ENCODE measurements around the gene ARID2.

The ARID2 gene

DNA sequence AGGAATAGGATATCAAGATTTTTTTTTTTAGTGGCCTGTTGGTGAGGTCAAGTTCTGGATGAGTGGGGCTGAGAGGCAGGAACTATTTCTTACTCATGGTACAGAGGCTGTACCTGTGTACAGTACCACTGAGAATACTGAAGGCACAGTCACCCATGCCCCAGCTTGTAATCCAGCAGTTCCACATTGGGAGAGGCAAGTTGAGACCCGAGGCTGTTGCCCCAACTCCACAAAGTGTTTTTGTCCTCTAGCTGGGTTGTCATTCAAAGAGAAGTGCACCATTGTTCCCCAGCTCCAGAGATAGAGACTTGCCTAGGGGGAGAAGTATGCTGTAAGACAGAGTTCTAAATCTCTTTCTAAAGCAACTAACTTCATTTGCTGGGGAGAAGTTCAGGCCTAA lies 38.7 kb downstream of the ARID2 start:
- no peak for DNase-seq (ENCODE audit: low read depth)

DNA sequence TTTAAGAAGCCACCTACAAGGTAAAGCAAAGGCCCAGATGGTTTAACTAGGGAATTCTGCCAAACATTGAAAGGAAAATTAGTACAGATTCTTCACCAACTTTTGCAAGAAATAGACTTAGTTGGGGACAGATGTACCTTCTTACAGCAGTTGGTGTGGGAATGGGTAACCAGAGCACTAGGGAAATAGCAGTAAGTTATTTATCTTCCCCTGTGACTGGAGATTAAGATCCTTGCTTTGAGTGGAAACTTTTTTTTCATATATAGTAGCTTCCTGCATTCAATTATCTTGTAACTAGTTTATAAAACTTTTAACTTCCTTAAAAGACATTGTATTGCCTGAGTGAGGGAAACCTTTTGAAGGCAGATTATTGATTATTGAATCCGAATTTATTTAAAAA lies 44.2 kb downstream of the ARID2 start:
- DNase-seq (ENCODE audit: low read depth) = no peak

DNA sequence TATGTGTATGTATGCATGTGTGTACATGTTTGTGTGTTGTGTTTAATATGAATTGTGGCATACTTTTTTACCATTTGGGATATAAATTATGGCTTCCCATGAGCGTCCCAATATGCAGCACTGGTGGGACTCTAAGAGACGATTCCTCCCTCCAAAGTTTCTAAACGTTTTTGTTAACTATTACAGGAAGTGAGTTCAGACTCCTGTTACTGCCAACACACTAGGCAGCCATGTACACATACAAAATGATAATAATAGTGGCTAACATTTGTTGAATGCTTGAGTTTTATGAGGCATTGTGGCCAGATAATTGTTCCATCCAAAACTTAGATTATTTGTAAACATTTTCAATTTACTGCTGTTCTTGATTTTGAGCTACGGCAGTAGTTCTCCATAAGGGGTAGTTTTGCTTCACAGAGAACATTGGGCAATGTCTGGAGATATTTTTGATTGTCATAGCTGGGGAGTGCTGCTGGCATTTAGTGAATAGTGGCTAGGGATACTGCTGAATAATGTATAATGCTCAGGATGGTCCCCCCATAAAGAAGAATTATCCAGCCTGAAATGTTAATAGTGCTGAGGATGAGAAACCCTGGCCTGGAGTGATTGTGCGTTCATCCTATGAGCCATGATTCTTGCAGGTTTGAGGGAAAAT lies 45.1 kb downstream of the ARID2 start:
- DNase-seq (ENCODE audit: low read depth) = no peak

DNA sequence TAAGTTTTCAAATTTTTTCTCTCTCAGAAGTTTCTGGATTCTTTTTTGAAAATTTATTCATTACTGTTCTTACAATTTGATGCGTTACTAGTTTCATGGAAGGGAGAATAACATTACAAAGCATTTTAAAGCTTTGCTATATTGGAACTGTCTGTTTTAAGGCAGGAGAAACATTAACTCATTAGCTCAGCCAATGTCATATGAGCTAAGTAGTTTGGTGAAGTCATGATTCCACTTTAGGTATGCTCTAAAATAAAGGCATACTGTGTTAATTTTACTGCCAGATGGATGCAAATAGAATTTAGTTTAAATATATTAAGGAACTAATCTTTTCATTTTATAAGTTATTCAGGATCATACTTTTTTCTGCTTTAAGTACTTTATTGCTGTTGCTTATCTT lies 46.0 kb downstream of the ARID2 start:
- DNase-seq (ENCODE audit: low read depth) = no peak

DNA sequence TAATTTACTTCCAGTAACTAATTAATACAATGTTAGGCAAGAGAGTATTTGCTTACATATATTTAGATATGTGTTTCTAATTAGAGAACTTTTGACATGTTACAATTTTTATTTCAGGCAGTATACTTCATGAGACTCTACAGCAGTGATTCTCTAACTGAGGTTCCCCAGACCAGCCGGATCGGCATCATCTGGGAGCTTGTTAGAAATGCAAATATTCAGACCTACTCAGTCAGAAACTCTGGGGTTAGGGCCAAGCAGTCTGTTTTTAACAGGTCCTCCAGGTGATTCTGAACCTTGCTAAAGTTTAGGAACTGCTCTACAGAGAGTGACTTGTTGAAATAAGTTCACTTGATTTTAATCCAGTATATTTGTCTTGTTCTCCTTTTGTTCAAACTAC lies 46.5 kb downstream of the ARID2 start:
- DNase-seq (ENCODE audit: low read depth) = no peak

DNA sequence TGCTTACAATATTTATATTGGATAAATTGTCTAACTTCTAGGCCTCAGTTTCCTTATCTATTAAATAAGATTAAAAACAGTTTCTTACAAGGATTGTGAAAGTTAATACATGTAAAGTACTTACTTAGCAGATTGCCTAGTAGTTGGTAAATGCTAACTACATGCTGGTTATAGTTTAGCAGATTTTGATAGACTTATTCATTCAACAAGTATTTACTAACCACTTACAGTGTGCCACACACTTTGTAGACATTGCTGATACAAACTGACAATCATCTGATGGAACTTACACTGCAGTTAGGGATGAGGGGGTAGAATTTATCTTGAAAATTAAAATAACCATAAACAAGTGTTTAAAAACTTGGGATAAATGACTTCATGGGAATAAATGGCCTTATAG lies 50.4 kb downstream of the ARID2 start:
- DNase-seq (ENCODE audit: low read depth) = no peak

DNA sequence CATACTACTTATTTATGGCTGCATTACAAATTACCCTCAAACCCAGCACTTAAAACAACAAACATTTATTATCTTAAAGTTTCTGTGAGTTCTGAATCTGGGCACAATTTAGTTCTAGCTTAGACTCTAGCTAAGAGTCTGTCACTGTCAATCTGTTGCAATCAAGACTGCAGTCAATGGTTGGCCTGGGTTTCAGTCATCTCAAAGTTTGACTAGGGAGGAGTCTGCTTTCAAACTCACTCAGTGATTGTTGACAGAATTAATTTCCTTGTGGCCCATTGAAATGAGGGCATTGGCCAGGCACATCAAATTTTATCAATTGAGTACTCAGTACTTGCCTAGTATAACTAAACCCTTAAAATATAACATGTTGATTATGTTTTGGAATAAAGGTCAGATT lies 51.6 kb downstream of the ARID2 start:
- DNase-seq (ENCODE audit: low read depth) = no peak

DNA sequence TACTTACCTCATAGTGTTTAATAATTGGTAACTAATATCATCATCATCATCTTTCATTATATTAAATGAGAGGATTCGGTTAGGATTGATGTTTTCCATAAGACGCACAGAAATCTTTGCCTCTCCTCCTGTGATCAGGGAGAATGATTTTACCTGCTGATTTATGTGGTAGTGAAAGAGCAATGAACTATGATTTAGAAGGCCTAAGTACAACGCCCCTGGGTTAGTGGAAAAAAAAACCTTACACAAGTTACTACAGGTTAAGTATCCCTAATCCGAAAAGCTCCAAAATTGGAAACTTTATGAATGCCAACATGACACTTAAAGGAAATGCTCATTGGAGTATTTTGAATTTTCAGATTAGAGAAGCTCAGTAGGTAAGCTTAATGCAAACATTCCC lies 55.8 kb downstream of the ARID2 start:
- no peak for DNase-seq (ENCODE audit: low read depth)

DNA sequence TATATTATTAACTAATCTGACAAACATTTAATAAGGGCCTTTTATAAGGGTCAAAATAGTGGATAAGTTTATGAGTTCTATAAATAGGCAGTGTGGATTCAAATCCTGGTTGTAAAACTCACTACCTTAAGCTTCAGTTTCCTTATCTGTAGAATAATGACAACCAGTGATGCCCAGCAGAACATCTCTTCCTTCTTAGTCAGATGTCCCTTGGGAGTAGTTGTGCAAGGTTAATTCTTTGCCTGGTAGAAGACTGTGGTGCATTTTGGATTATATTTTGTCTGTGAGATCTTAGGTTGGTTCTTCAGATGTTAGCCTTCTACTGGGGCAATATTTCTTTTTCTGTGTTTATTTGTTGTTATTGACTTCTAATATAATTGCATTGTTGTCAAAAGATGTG lies 59.5 kb downstream of the ARID2 start:
- peak; percentile 8 for DNase-seq (ENCODE audit: low read depth)

DNA sequence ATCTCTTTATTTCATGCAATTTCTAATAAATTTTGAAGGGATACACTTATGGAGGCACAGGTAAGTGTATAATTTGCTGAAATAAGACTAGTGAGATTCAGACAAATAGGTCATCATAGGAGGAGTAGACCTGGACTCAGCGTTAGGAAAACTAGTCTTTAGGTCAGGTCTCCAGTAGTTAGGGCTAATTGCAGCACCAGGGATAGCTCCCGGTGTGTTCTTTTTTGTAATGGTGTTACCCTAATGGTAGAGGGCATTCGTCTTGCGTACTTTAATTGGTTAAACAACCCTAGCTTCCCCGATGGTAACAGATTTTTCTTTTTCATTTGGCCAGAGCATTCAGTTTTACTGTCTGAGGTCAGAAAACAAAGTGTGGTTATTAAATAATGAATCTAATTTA lies 64.9 kb downstream of the ARID2 start:
- no peak for DNase-seq (ENCODE audit: low read depth)

DNA sequence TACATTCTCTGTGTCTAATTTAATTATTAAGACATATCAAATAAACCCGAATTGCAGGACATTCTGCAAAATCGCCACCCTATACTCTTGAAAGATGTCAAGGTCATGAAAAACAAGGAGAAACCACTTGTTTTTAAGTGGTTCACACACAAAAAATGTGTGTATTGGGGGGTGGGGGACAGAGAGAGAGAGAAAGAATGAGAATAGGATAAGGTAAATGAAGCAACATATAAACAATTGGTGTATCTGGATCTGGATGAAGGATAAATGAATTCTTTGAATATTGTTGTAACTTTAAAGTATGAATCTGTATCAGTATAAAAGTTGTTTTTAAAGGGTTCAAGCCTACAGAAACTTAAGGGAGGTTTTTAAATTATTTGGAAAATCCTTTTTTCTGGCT lies 72.1 kb downstream of the ARID2 start:
- DNase-seq (ENCODE audit: low read depth) = no peak

DNA sequence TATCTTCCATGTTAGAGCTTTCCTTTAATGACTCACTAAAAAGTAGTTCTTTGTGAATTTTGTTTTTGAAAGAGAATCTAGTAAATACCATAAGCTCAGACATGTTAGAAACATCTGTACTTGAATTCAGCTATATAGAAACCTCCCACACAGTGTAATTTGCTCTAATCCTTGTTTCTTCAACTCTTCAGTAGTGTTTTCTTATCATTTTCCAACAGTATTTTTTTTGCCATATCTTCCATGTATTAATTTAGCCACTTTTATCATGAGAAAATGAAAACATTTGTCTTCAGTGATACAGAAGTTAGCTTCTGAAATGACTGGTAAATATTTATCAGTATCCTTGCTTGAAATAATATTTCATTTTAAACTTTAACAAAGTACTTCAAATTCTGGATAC lies 73.6 kb downstream of the ARID2 start:
- DNase-seq (ENCODE audit: low read depth) = no peak

DNA sequence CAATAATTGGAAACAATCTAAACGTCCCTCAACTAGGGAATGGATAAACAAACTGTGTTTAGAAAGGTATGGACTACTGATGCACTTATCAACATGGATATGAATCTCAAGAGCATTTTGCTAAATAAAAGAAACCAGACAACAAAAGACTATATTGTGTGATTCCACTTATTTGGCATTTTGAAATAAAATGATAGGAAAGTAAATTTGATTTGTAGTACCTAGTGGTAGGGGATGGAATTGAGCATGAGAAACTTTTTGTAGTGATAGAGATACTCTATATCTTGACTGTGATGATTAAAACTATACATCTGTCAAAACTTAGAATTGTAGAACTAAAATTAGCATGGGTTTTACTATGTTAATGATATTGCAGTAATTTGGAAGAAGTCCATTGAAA lies 87.1 kb downstream of the ARID2 start:
- DNase-seq (ENCODE audit: low read depth) = no peak

DNA sequence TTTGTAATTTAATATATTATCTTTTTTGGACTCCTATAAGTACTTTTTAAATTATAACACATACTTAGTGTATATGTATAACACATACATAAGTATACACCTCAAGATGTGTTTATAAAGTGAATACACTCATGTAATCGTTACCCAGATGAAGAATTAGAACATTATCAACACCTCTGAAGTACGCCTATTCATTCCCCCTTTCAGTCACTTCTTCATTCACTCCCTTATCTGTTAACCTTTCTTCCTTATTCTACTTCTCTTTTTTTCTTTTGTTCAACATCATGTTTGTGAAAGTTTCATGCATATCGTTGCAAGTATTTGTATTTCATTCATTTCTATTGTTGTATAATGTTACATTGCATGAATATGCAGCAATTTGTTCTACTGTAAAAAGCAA lies 98.5 kb downstream of the ARID2 start:
- DNase-seq (ENCODE audit: low read depth) = no peak

DNA sequence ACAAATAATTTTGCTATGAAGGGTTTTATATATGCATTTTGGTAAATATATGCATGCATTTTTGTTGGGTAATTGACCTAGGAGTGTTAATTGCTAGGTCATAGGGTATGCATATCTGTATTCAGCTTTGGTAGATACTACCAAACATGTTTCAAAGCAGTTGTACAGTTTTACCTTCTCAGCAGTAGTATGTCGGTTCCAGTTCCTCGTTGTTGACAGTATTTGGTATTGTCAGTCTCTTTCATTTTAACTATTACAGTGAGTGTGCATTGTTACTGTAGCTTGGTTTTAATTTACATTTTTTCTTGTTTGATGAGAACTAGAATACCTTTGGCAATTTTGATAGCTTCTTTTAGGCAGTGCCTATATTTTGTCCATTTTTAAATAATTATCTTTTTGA lies 98.9 kb downstream of the ARID2 start:
- no peak for DNase-seq (ENCODE audit: low read depth)

DNA sequence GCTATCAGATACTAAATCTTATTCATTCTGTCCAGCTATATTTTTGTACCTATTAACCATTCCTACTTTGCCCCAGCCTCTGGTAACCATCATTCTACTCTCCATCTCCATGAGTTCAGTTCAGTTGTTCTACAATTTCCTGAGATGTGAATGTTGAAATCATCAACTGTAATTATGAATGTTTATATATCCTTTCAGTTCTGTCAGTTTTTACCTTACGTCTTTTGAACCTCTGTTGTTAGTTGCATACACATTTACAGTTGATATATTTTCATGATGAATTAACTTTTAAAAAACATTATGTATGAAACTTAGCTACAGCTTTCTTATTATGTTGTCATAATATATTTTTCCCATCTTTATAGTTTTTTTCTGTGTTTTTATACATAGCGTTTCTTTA lies 102.1 kb downstream of the ARID2 start:
- no peak for DNase-seq (ENCODE audit: low read depth)

DNA sequence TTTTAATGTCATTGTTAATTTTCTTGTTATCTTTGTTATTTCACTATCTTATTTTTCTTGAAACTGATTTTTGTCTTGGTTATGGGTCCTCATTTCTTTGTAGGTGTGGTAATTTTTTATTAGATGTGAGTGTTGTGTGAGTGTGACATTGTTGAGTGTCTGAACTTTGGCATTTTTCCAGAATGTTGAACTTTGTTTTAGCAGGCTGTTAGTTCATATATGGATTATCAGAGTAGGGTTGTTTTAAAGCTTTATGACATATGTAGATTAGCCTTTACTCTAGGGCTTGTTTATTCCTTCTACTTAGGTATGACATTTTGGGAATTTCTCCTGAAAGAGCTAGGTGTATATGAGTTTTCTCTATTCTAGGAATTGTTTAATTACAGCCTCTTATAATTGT lies 103.9 kb downstream of the ARID2 start:
- no peak for DNase-seq (ENCODE audit: low read depth)

DNA sequence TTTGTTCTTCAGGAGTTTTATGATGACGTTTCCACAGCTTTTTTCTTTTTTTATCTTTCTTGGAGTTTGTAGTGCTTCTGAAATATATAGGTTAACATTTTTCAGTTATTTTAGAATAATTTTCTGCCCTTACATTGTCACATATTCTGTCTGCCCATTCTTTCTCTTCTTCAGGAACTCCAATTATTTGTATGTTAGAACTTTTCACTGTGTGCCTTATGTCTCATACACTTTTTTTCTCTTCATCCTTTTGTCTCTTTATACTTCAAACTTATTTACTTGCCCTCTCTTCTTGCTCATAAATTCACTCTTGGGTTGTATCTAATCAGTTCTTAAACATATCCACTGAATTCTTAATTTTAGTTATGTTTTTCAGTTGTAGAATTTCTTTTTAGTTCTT lies 105.3 kb downstream of the ARID2 start:
- DNase-seq (ENCODE audit: low read depth) = no peak

DNA sequence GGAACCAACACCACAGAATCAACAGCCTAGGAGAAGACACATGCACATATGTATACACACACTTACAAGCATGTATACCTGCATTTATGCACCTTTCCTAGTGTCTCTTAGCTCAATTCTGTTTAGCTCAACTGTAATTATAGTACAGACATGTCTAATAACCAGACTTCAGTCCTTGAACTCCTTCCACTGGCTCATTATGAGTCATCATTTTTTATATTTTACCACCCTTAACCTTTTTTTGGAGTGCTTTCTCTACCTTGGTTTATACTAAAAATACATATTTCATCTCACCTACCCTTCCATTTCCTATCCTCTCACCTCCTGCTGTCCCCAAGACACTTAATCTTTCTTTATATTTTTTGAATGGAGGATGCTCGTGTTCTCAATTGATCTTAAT lies 110.4 kb downstream of the ARID2 start:
- DNase-seq (ENCODE audit: low read depth) = peak; percentile 6

DNA sequence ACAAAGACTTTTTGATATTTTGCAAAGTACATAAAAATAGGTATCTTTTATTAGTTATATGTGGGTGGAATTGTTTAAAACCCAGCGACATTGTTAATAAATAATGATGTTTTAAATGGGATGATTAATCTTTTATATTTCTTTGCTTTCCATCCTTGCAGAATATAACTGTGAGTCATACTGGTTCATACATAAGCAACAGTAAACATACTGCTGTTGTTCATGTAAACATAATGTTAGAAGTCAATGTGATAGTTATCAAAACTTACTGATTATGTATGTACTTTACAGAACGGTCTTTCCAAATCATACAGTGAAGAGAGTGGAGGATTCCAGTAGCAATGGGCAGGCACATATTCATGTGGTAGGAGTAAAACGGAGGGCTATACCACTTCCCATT lies 119.8 kb downstream of the ARID2 start:
- peak; percentile 26 for DNase-seq (ENCODE audit: low read depth)

DNA sequence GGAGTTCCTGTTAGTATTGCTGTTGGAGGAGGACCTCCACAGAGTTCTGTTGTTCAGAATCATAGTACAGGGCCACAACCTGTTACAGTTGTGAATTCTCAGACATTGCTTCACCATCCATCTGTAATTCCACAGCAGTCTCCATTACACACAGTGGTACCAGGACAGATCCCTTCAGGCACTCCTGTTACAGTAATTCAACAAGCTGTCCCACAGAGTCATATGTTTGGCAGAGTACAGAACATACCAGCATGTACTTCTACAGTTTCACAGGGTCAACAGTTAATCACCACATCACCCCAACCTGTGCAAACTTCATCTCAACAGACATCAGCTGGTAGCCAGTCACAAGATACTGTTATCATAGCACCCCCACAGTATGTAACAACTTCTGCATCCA lies 120.8 kb downstream of the ARID2 start:
- no peak for DNase-seq (ENCODE audit: low read depth)

DNA sequence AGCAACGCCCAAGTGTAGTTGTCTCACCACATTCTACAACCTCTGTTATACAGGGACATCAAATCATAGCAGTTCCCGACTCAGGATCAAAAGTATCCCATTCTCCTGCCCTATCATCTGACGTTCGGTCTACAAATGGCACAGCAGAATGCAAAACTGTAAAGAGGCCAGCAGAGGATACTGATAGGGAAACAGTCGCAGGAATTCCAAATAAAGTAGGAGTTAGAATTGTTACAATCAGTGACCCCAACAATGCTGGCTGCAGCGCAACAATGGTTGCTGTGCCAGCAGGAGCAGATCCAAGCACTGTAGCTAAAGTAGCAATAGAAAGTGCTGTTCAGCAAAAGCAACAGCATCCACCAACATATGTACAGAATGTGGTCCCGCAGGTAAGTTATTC lies 123.0 kb downstream of the ARID2 start:
- DNase-seq (ENCODE audit: low read depth) = no peak

DNA sequence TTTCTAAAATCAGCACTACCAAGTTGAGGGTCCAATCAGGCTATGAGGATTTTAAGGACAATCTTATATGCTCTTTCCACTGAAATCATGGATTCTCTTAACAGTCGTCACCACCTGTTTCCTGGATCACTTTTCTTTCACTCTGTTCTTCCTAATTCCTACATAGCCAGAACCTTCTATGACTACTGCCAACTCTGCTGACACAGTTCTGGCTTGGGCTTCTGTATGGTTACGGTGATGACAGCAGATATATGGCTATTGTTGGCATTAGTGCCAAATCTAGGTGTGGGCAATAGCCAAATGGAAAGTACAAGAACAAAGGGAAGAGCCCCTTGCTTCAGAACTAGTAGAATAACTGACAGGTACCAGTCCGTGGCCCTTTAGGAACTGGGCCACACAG lies 124.0 kb downstream of the ARID2 start:
- DNase-seq (ENCODE audit: low read depth) = no peak

DNA sequence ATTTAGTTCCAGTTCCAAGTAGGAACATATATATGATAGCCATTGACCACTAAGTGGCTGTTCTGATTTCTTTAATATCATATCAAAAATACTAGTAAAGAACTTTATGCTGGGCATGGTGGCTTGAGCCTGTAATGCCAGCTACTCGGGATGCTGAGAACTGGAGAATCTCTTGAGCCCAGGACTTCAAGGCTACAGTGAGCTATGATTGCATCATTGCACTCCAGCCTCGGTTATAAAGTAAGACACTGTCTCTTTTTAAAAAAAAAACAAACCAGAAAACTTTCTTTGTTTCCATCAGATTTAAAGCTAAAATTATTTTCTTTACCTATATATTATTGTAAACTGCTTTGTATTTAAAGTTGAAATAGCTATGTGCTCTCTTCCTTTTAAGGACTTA lies 133.8 kb downstream of the ARID2 start:
- no peak for DNase-seq (ENCODE audit: low read depth)

DNA sequence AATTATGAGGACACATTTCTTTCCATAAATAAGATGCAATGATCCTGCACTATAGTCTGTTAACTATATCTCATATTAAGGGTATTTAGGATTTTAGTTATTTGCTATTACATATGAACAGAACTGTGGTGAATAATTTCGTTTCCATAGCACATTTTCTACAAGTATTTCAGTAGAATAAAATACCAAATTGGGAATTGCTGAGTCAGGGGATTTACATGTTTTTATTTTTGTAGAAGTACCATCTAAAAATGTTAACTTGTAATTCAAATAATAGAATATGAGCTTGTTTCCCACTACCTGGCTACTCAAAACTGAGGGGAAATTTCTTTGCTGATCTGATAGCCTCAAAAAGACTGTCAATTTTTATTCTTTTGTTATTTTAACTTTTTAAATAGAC lies 136.8 kb downstream of the ARID2 start:
- no peak for DNase-seq (ENCODE audit: low read depth)

Measured in ELR (cell line).